Mucosa of stomach (tissue), 1 donor: Measurements from ENCODE around the gene PFDN2.
A peak's percentile ranks its signal among the peaks of the same experiment; 100 is the strongest.

ENCODE experiments used
- H3K27me3 ChIP-seq: one replicate; pipeline ENCODE4 v1.7.0; 2013; ENCODE audit warnings: mild to moderate bottlenecking, low read length; ENCODE audit not compliant: control insufficient read depth, insufficient read depth
- H3K36me3 ChIP-seq: one replicate; pipeline ENCODE4 v1.7.0; 2013; ENCODE audit warnings: low read length; ENCODE audit not compliant: control insufficient read depth, insufficient read depth
- H3K4me1 ChIP-seq: one replicate; pipeline ENCODE4 v1.7.0; 2013; ENCODE audit warnings: mild to moderate bottlenecking, low read length; ENCODE audit not compliant: control insufficient read depth, insufficient read depth
- H3K4me3 ChIP-seq: one replicate; pipeline ENCODE4 v1.7.0; 2013; ENCODE audit warnings: low read length
- H3K9ac ChIP-seq: one replicate; pipeline ENCODE4 v1.7.0; 2013; ENCODE audit warnings: mild to moderate bottlenecking, low read length, moderate library complexity
- H3K9me3 ChIP-seq: one replicate; pipeline ENCODE4 v1.7.0; 2013; ENCODE audit warnings: mild to moderate bottlenecking, low read length, moderate library complexity; ENCODE audit not compliant: control insufficient read depth
- donor health status: Pancreatic carcinoma.

PFDN2 gene

DNA sequence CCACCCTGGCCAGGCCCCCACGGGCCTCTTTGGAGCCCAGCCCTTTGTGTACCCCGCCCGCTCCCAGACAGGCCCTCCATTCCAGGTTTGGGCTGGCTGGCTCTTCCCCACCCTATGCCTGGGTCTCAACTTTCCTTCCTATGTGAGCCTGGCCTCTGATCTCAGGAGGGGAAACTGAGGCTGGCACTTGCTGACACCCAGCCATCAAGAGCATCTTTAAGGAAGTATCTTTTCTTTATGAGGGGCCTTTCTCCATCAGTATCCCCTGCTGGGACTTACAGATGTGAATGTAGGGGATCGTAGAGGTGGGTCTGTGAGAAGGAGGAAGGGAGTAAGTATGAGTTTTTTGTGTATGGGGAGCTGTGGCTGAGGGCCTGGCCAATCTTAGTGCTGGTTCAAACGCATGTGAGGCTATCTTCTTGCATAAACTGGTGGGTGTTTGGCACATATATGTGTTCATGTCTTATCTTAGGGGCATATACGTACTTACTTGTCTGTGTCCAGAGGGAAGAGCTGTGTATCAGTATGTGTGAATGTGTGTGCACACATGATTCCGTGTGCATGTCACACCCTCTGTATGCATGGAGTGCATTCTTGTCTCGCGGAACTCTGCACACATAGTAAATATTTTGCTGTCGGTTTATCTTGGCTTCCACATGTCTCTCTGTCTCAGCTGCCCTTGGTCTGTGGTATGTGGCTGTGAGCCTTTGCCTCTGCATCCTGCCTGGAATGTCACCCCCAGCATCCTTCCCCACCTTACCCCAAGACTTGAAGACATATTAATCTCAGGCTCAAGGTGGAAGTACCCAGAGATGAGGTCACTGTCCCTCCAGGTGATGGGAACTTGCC, 33.9 kb downstream of the PFDN2 start:
- Histone ChIP-seq H3K36me3 (no peaks in the 10 kb centered on the region), H3K9me3 (no peaks in the 10 kb centered on the region), H3K27me3 (no peaks in the 10 kb centered on the region), H3K9ac (peak overlapping the region; percentile 91), H3K4me3 (no peak overlapping the region), H3K4me1 (peaks cover 87% of the 10 kb centered on the region)

DNA sequence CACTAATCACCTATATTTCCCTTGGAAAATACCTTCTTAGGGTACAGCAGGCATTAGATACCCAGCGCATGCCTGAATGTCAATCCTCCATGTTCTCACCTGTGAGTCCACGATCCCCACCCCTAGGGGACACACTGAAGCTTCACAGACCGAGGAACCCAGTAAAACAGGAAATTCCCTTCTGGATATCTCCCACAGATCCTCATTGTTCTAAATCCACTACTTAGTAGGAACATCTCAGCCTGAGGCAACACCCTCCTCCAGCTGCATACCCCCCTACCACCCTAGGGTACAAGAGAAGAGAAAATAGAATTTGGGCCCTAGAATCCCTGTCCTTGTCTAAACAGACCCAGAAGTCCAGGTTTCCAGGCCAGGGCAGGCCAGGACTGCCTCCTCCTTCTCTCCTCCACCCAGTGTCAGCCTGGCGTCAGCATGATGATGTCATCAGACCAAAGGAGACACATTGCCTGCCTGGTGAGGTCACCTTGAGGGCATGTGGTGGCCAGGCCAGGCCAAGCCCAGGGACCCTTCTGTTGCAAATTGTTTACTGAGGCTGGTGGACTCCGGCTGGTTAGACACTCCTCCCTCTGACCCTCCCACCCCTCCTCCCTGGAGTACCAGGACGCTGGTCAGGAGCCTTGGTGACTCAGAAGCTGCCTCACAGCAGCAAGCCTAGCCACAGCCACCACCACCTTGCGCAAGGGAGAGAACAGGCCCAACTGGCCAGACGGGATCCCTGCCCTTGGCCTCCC, 34.7 kb downstream of the PFDN2 start:
- H3K9ac ChIP-seq: peak overlapping the region; percentile 91
- H3K4me1 ChIP-seq: peaks cover 83% of the 10 kb centered on the region
- no peaks in the 10 kb centered on the region for H3K9me3 ChIP-seq
- H3K27me3 ChIP-seq: no peaks in the 10 kb centered on the region
- H3K4me3 ChIP-seq: no peak overlapping the region
- no peaks in the 10 kb centered on the region for H3K36me3 ChIP-seq

DNA sequence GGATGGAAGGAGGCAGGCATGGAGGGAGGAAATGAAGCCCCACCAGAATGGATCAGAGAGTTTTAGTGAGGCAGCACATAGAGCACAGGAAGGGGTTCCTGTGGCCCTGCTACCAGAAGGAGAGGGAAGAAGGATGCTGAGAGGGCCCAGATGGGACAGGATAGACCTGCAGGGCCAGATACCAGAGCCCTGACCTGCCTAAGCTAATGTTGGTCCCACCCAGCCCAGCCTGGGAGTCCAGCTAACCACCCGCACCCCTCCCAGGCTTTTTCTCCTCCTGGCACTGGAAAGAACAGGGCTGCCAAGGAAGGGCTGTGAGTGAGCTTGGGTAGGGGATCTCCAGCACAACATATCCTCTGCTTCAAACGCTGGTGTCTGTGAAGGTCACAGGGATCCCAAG, 35.4 kb downstream of the PFDN2 start:
- H3K27me3 ChIP-seq: no peaks in the 10 kb centered on the region
- H3K4me3 ChIP-seq: no peak overlapping the region
- no peaks in the 10 kb centered on the region for H3K9me3 ChIP-seq
- peak overlapping the region; percentile 76 for H3K9ac ChIP-seq
- H3K4me1 ChIP-seq: peaks cover 76% of the 10 kb centered on the region
- peaks cover 2% of the 10 kb centered on the region for H3K36me3 ChIP-seq

- Histone ChIP-seq H3K9ac (no peak overlapping the region), H3K36me3 (peaks cover 5% of the 10 kb centered on the region), H3K9me3 (no peaks in the 10 kb centered on the region), H3K4me3 (no peak overlapping the region), H3K4me1 (peaks cover 67% of the 10 kb centered on the region), H3K27me3 (no peaks in the 10 kb centered on the region)
These were observed 36.3 kb downstream of the PFDN2 start for GRCh38 chr1:161081519-161081918.

- Histone ChIP-seq H3K36me3 (peaks cover 5% of the 10 kb centered on the region), H3K4me1 (peaks cover 59% of the 10 kb centered on the region), H3K9me3 (no peaks in the 10 kb centered on the region), H3K9ac (no peak overlapping the region), H3K4me3 (no peak overlapping the region), H3K27me3 (no peaks in the 10 kb centered on the region)
These were observed 37.1 kb downstream of the PFDN2 start for GRCh38 chr1:161080441-161081405.

DNA sequence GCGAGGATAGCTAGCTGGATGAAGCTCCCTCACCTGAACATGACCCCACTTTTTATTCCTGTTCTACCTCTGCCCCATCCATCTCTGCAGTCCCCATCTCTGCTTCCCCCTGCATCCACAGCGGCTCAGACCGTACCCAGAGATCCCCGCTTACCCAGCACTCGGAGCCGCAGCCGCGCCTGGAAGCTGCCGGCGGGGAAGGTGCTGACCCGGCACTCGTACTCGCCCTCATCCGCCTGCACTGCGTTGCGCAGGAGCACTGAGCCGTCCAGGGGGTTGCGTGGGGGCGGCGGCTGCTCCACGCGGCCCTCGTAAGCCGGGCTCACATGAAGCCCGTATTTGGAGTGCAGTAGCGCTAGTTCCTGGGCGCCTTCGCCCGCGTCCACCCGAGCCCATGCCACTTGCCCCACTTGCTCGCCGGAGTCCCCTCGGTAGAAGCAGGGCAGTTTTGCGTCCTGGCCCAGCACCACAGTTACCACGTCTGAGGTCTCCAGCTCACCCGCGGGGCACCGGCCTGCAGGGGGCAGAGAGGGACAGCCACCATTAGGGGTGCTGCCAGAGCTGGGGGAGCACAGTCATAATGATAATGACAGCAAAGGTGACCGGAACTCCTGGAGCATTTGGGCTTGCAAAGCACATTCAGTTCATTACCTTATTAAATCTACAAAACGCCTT, 38.3 kb downstream of the PFDN2 start:
- no peak overlapping the region for H3K9ac ChIP-seq
- peaks cover 53% of the 10 kb centered on the region for H3K4me1 ChIP-seq
- no peaks in the 10 kb centered on the region for H3K9me3 ChIP-seq
- no peaks in the 10 kb centered on the region for H3K27me3 ChIP-seq
- H3K36me3 ChIP-seq: peaks cover 5% of the 10 kb centered on the region
- no peak overlapping the region for H3K4me3 ChIP-seq

GRCh38 chr1:161077426-161077825, 40.4 kb downstream of the PFDN2 start:
- H3K9ac ChIP-seq: no peak overlapping the region
- H3K27me3 ChIP-seq: no peaks in the 10 kb centered on the region

GRCh38 chr1:161076410-161076809, 41.4 kb downstream of the PFDN2 start:
- Histone ChIP-seq H3K4me1 (peaks cover 34% of the 10 kb centered on the region), H3K27me3 (no peaks in the 10 kb centered on the region), H3K9me3 (no peaks in the 10 kb centered on the region), H3K4me3 (no peak overlapping the region), H3K36me3 (peaks cover 18% of the 10 kb centered on the region), H3K9ac (no peak overlapping the region)

More at GRCh38 chr1:161077426-161077825, 40.4 kb downstream of the PFDN2 start:
- Histone ChIP-seq H3K4me1 (peaks cover 43% of the 10 kb centered on the region), H3K4me3 (no peak overlapping the region), H3K9me3 (no peaks in the 10 kb centered on the region), H3K36me3 (peaks cover 17% of the 10 kb centered on the region)

- H3K9ac ChIP-seq: no peak overlapping the region
- no peak overlapping the region for H3K4me3 ChIP-seq
- peaks cover 18% of the 10 kb centered on the region for H3K36me3 ChIP-seq
- H3K4me1 ChIP-seq: peaks cover 22% of the 10 kb centered on the region
- H3K9me3 ChIP-seq: no peaks in the 10 kb centered on the region
- H3K27me3 ChIP-seq: no peaks in the 10 kb centered on the region
These were observed 43.0 kb downstream of the PFDN2 start for GRCh38 chr1:161074676-161075368.

GRCh38 chr1:161073474-161074121, 44.2 kb downstream of the PFDN2 start:
- no peak overlapping the region for H3K4me3 ChIP-seq
- H3K36me3 ChIP-seq: peaks cover 18% of the 10 kb centered on the region
- H3K9ac ChIP-seq: no peak overlapping the region
- no peaks in the 10 kb centered on the region for H3K27me3 ChIP-seq
- H3K9me3 ChIP-seq: no peaks in the 10 kb centered on the region
- H3K4me1 ChIP-seq: peaks cover 34% of the 10 kb centered on the region
